HG02970 (cell line): Measurements from ENCODE around the gene NOP14.
A peak's percentile ranks its signal among the peaks of the same experiment; 100 is the strongest.
"Not testable (repeated sequence)": the region's sequence is repeated elsewhere in the genome, so short reads cannot be mapped to it uniquely, and the experiment has no call there.

Experiments
- ATAC-seq: cut with Tn5 transposase; IDR thresholded peaks from one replicate; pipeline ENCODE4 v1.9.1; 2021; ENCODE audit warnings: mild to moderate bottlenecking, moderate library complexity, moderate number of reproducible peaks; ENCODE audit not compliant: unreplicated experiment, low FRiP score

The NOP14 gene

GRCh38 chr4:2963175-2963965 is at the start of gene NOP14, which contains the start of gene GRK4:
NOP14 (minus strand) TSS chr4:2963406; CDS start chr4:2963319, 87 bp downstream.
GRK4 (plus strand) TSS chr4:2963571; CDS start chr4:2964071, 500 bp downstream.
- ATAC-seq, result peak; percentile 94

GRCh38 chr4:3011456-3012220 is 48.4 kb upstream of the NOP14 start:
- no peak for ATAC-seq

GRCh38 chr4:3010998-3011397 is 47.8 kb upstream of the NOP14 start:
- no peak for ATAC-seq

DNA sequence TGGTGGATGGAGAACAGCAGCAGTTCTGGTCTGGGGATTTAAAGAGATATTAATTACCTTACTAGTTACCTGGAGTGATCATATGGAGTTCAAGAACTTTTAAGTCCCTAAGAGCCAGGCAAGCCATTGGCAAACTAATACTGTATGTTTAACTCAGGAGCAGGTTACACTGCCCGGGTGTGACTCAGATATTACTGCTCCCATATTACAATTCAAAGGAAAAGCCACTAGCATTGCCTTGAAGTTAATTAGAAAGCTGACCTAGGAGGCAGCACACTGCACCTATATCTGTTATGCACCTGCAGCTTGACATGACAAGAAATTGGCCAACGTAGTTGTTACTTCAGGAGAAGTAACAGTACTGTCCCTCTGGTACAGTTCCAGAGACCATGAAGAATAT is 47.4 kb upstream of the NOP14 start:
- no peak for ATAC-seq

DNA sequence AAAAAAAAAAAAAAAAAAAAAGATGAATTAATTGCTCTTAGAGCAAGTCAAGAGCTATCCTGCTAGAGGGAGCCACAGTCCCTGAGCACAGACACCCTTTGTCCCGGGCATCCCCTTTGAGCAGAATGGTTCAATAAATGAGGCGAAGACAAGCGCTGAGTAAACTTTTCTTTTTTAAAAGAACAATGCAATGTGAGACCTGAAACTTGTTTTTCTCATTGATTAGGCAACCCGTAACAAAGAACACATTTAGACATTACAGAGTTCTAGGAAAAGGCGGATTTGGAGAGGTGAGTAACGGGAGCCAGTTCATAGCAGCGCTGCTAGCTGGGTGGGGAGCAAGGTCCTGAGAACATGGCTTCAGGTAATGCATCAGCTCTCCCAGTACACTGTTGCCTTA is 46.2 kb upstream of the NOP14 start:
- no peak for ATAC-seq

- ATAC-seq, result no peak
Measured at GRCh38 chr4:3007724-3008123, 44.5 kb upstream of the NOP14 start.

DNA sequence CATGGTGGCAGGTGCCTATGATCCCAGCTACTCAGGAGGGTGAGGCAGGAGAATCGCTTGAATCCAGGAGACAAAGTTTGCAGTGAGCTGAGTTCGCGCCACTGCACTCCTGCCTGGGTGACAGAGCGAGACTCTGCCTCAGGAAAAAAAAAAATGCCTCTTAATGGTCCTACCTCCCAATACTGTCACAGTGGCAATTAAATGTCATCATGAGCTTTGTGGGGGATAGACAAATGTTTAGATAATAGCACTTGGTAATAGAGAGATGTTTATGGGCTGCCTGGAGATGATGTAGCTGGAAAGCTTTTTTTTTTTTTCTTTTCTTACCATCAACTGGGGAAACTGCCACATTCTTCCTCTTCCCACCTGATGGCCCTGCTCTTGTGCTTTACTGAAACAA is 33.2 kb upstream of the NOP14 start:
- no peak for ATAC-seq

GRCh38 chr4:2995546-2996265 is 32.5 kb upstream of the NOP14 start:
- ATAC-seq, result no peak

GRCh38 chr4:2994917-2995316 is 31.7 kb upstream of the NOP14 start:
- no peak for ATAC-seq

GRCh38 chr4:2991243-2991642 is 28.0 kb upstream of the NOP14 start:
- ATAC-seq, result no peak

GRCh38 chr4:2983715-2984114 is 20.5 kb upstream of the NOP14 start:
- not testable (repeated sequence) for ATAC-seq

- no peak for ATAC-seq
Measured at GRCh38 chr4:2982012-2982411, 18.8 kb upstream of the NOP14 start.

GRCh38 chr4:2981256-2981819 is 18.1 kb upstream of the NOP14 start:
- ATAC-seq, result no peak

DNA sequence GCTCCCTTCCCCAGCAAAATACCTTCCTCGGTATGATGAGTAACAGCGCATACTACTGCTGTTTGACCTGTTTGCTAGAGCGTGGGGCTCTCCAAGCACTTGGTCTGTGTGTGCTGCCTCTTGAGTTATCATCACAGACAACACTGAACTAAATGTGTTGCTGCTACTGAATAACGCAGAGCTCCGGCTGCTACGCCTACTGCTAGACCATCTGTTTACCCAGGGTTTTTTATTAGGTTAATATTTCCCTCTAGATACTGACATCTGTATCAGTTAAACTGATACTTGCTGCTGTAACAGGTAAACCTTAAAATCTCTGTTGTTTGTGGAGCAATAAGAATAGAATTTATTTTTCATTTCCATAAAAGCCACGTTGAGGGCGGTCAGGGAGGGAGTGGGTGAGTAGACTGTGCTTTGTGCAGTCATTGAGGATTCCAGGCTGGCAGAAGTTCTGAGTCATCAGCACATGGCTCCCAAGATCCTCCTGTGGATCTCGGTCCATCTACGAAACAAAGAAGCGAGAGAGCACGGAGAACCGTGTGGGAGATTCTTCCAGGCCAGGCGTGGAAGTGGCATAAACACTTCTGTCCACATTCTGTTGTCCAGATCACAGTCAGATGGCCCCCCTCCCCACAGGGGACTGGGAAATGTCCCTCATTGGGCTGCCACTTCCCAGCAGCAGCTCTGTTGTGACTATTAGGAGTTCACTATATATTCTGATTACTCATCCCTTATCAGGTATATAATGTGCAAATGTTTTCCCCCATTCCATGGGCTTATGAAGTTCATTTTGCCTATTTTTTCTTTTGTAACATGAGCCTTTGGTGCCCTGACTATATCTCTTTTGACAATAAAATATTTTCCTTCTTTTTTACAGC is 14.2 kb upstream of the NOP14 start:
- ATAC-seq, result no peak

DNA sequence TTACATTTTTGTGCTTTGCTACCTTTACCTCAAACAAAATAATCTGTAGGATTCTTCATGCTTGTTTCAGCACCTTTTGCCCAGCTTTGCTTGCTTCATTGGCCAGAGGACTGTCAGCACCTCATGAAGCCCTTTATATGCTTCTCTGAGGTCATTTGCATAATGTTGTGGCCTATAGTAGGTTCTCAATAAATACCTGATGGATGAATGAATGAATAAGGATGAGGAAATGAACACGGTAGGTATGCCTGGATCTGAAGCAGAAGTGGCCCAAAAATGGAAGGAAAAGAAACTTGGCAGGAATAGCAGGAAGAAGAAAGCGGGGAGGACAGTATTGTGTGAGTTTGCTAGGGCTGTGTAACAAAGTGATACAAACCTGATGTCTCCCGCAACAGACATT is 8.1 kb upstream of the NOP14 start:
- ATAC-seq, result no peak

DNA sequence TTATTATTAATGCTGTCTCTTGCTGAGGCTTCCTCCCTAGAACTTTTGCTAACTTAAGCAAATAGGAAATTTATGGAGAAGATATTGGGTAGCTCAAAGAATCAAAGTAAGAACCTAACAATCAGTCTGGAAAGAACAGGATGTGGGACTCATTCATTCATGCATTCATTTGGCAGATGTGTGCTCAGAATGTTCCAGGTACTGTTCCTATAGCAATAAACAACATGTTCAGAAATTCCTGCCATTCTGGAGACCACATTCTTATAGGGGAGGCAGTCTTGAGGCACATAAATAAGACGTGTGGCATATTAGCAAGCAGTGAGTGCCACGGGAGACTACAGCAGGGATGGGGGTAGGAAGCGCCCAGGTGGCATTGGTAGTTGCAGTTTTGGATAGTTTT is 5.2 kb upstream of the NOP14 start:
- no peak for ATAC-seq

- ATAC-seq, result no peak
Measured at GRCh38 chr4:2965262-2965661, 2.1 kb upstream of the NOP14 start.

DNA sequence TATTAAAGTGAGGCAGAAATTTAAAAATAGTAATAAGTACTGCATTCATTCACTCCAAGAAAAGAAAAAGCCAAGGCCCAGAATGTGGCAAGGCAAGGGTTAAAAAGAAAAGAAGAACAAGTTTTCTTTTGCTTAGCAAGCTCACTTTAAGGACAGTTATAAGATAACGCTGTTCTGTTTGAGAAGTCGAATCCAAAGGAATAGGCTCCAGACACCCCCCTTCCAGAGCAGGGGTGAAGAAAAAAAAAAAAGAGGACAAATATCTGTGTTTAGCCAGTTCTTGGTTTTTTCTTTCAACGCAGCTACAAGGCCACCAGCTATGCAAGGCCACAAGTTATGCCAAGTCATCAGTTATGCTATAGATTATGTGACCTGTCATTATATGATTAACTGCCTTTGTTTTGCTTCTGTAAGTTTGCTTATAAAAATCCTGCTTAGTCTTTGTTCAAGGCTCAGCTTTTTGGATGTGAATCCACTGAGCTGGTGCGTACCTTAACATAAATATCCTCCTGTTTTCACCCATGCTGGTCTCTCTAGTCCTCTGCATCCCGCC is 1.6 kb upstream of the NOP14 start:
- no peak for ATAC-seq

GRCh38 chr4:2963966-2964471 is 813 bp upstream of the NOP14 start:
- no peak for ATAC-seq
